GM19468 (cell line): ENCODE results near the gene MVB12B.

Experiments
- ATAC-seq: cut with Tn5 transposase; IDR thresholded peaks from one replicate; pipeline ENCODE4 v1.9.1; 2021; ENCODE audit warnings: mild to moderate bottlenecking, moderate library complexity, moderate number of reproducible peaks; ENCODE audit not compliant: unreplicated experiment; ENCODE audit errors: extremely low read depth

The MVB12B gene

DNA sequence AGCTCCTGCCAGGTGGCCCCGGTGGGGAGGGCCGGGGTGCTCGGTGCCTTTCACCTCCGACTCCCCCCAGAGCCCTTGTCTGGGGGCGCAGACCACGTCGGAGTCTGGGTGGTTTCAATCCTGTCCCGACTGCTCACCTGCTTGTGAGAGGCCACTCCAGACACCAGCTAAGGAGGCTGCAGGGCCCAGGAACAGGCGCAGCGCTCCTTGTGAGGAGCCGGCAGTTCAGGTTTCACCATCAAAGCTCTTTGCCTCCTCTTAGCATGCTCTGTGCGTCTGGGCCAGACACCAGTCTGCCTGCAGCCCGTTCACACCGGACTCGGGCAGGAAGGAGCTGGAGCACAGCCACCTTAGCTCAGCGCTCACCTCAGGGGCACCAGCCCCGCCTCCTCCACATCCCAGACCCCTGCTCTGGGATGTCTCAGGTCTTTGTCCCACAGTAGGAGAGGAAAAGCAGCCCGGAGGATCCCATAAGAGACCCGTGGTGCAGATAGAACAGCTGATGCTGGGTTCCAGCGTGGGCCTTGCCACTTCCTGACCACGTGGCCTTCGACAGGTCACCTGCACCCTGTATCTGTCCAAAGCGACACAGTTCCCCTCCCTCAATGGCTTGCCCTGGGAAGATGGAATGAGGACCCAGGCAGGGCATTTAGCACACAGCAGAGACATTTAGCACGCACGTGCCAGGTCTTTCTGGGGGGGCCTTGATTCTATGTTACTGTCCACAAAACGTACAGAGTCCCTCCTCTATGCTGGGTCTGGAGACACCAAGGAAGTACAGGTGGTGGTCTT lies 180.9 kb downstream of the MVB12B start:
- no peak for ATAC-seq

DNA sequence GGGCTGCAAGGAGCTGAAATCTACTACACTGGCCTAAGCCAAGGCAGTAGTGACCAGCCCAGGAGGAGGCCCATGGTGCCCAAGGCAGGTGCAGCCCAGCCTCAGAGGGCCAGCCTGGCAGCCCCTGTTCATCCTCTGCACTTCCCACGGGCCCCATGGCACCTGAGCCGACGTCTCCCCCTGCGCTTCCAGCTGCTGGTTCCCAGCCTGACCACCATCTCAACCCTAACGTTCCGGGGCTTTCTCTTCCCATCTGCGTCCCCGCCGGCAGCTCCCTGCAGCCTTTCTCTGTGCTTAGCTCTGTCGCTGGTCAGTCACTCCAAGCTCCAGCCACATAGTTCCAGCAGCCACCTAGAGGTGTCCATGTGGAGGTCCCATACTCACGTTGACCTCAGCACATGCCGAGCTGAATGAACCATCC lies 181.6 kb downstream of the MVB12B start:
- no peak for ATAC-seq

GRCh38 chr9:126508928-126509327 lies 182.3 kb downstream of the MVB12B start:
- no peak for ATAC-seq

- no peak for ATAC-seq
Measured at GRCh38 chr9:126509718-126510117, 183.1 kb downstream of the MVB12B start.

- ATAC-seq = no peak
Measured at GRCh38 chr9:126510564-126510963, 183.9 kb downstream of the MVB12B start.

GRCh38 chr9:126511411-126511810 lies 184.8 kb downstream of the MVB12B start:
- no peak for ATAC-seq

DNA sequence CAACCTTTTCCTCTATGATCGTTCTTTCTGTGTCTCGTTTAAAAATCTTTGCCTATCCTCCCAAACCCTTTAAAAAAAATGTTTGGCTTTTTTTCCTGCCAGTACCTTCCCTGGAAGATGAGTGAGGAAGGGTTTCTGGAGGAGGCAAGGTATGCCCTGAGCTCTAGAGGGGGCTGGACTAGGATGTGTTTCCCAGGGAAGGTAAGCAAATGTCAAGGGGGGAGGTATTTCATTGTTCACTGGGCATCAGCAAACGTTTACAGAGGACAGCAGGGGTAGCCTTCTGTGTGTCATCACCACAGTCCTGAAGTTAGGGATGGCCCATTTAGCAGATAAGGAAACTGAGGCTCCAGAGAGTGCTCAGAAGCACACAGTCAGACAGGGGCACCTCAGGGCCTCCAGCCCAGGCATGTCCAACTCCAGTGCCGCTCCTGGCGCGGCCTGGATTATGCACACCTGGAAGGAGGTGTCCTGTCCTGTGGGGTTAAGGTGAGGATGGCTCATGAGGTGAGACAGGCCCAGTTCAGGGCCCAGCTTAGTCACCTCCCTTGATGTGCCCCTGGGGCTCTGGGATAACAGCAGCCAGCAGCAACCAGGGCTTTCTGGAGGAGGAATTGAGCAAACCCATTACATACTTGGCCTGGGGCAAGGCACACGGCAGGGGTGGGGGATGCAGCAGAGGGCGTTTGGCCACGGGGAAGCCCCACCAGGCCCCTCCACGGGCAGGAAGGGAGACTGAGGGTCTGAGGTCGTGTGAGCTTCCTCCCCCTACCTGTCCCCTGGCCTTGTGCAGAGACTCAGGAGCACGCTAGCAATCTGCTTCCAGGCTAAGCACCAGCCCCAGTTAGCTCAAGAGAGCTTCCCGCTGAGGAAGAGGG lies 186.8 kb downstream of the MVB12B start:
- ATAC-seq = no peak

- no peak for ATAC-seq
Measured at GRCh38 chr9:126514037-126514821, 187.6 kb downstream of the MVB12B start.

DNA sequence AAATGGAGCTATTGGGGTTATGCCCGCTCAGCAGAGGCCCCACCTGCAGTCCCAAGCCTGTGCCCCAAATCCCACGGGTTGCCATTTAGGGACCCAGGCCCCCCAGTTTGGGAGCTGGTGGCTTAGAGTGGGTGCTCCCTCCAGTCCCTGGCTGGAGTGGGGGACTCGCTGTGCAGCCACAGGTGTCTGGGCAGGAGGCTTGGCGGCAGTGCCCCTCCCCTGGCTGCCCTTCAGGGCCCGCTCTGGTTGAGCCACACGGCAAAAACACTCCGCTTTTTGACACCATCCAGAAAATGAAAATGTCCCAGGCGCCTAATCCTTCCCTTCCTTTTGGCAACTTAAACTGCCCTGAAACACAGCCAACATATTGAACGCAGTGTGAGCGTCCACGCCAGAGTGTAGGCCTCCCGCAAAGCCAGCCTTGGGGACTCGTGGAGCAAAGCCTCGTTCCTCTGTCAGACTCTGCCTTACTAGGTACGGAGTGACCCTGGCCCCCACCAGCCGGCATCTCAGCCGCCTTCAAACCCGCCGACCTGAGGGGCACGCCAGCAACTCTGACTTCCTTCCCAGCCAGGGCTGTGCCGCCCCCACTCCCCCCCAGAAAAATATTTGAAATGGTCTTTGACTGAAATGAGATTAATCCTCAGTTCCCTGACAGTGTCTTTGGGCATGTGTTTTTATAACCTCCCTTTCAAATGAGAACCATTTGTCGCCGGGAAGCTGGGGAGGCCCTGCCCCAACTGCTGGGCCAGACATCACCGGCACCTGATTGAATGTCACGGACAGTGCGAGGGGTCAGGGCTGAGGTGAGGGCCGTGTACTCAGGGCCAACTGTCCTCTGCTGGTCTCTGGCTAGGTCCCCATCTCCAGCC lies 188.6 kb downstream of the MVB12B start:
- no peak for ATAC-seq

DNA sequence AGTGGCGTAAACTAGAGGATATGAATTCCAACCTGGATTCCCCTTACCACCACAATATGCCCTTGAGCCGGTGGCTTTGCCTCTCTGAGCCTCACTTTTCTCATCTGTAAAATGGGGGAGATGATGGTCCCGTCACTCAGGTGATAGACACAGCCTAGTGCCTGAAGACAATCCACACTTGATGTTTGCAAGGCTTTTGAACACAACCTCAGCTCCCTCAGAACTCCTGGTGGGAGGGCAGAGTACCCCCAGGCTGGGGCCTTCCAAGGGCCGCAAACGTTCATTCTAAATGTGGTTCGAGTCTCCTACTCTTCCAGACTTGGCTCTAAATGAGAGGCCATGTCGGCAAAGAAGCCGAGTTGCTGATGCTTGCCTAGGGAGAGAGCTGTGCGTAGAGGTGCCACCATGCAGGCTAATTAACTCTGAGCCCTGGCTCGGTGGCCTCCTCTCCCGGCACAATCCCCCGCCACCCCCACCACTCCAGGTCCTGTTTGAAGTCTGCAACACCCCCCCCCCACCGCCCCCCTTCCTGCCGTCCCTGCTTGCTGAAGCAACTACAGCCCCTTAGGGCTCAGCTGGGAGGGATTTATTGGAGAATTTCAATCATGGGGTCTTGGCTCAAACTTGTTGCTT lies 189.4 kb downstream of the MVB12B start:
- no peak for ATAC-seq

- ATAC-seq = no peak
Measured at GRCh38 chr9:126516561-126516935, 189.9 kb downstream of the MVB12B start.

DNA sequence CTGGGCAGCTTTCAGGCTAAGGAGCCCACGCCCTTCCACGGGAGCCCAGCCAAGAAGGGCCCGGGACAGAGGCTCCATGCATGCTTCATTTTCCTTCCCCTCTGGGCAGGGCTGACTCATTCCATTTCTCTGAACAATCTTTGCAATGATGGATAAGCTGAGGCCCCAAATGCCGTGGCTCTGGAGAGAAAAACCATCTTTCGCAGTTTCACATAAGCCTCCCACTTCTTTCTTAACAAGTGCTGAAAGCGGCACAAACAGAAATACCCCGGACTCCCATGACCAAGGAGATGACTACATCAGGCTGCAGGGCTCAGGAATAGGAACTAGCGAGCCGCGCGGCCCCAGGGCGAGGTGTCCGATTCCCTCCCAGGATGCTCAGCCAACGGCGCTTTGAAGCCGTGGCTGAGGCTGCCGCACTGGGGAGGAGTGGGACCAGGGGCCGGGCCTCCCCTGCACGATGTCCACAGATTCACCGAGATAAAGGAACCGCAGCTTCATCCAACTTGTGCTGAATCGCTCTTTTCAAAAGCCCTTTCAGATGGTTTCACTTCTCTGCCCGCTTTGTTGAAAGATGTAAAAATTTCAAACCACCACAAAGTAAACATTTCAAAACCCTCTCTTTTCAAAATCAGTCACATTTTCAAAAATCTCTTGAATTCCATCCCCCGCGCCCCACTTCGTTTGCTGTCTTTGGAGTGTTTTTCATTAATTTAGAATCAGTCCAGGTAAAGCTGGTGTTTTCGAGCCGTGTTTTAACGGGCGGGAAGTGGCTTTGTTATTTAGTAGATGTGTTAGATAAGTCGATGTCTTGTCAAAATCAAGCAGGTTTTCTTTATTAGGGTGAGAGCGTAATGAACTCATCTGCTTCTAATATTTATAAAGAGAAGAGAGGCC lies 190.6 kb downstream of the MVB12B start:
- ATAC-seq = no peak

- no peak for ATAC-seq
Measured at GRCh38 chr9:126517833-126518356, 191.3 kb downstream of the MVB12B start.

- ATAC-seq = no peak
Measured at GRCh38 chr9:126518763-126519162, 192.1 kb downstream of the MVB12B start.

GRCh38 chr9:126519660-126520420 lies 193.2 kb downstream of the MVB12B start:
- ATAC-seq = no peak

DNA sequence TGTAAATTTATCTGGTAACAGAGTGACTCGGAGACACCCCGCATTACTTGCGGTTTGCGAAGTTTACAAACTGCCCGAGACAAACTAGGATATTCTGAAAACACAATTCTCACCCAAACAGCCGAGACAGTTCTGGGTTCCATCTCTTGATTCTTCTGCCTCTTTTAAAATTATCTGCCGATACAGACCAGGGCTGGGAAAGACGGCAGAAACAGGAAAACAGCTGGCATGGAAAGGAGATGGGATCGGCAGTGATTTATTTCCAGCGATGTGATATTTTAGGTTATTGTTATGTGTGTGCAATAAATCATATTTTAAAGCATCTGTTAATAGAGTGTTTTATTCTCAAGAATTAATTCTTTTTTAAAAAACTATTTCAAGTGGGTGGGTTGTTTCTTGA lies 193.8 kb downstream of the MVB12B start:
- ATAC-seq = no peak

GRCh38 chr9:126521089-126521488 lies 194.5 kb downstream of the MVB12B start:
- ATAC-seq = no peak
